GM10266 (cell line): ENCODE measurements around the gene VPS16.

Source experiments
- DNase-seq: peaks from one replicate; pipeline ENCODE4 v3.0.0; 2012; ENCODE audit errors: extremely low spot score
- CTCF ChIP-seq: IDR thresholded peaks from 2 replicates; pipeline ENCODE4 v1.5.1; 2012; ENCODE audit warnings: mild to moderate bottlenecking, low read depth; ENCODE audit not compliant: control insufficient read depth, insufficient read depth; ENCODE audit errors: missing control alignments

Gene VPS16

GRCh38 chr20:2907519-2907918 is 67.0 kb downstream of the VPS16 start:
- no peak for DNase-seq
- TF ChIP-seq CTCF = no peak

GRCh38 chr20:2909953-2910352 is 69.4 kb downstream of the VPS16 start:
- no peak for TF ChIP-seq CTCF
- DNase-seq = no peak

GRCh38 chr20:2911200-2911599 is 70.7 kb downstream of the VPS16 start:
- TF ChIP-seq CTCF = no peak
- no peak for DNase-seq

- peak; percentile 48 for TF ChIP-seq CTCF
- no peak for DNase-seq
These were observed 73.6 kb downstream of the VPS16 start for GRCh38 chr20:2914160-2914559.
